GM10847 (cell line): Measurements from ENCODE around the gene CLCN6.

Experiments
- POLR2A ChIP-seq: IDR thresholded peaks from 2 replicates; pipeline ENCODE4 v1.6.1; 2011; ENCODE audit not compliant: insufficient read length; ENCODE audit errors: extremely low read depth

Gene CLCN6

GRCh38 chr1:11845641-11846335 lies 39.8 kb downstream of the CLCN6 start:
- no peak for TF ChIP-seq POLR2A

GRCh38 chr1:11847667-11848372 lies 41.8 kb downstream of the CLCN6 start, which contains the start of gene NPPA:
Gene NPPA, minus strand, starts transcription at chr1:11847783. Its CDS starts 99 bp downstream, at chr1:11847684.
- no peak for TF ChIP-seq POLR2A

- no peak for TF ChIP-seq POLR2A
Observed at GRCh38 chr1:11848373-11848700, 42.3 kb downstream of the CLCN6 start.

DNA sequence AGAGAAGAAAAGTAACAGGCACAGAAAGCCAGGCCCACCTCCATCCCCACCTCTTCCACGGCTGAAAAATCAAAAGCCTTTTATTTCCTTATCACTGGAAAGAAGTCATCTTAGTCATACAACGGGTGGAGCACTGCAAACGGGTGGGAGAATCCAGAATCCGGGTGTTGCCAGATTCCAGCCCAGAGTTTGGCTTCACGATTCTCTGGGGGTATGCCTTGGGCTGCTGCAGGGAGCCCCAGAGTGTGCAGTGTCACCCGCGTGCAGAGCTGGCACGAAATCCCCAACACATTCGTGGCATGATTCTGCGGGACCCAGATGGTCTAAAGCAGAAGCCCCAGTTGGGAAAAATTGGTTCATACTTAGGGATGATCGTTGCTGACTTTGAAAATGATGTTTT lies 44.2 kb downstream of the CLCN6 start:
- TF ChIP-seq POLR2A = no peak

GRCh38 chr1:11851180-11851579 lies 45.2 kb downstream of the CLCN6 start:
- no peak for TF ChIP-seq POLR2A

DNA sequence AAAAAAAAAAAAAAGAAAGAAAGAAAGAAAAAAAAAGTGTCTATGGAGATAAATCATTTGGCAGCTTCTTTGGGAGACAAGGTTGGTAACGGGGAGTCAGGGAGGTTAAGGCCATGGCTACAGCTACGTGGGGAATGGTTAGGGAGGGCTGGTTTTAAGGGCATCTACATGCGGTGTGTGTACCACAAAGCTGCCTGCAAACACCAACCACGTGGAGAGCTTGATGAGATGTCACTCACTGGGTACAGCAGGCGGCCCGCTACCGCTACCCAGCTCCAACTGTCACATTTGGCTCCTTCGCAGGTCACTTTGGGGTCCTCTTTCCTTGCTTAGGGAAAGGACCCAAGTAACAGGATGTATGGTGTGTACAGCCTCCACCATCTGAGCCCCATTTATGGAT lies 48.5 kb downstream of the CLCN6 start:
- TF ChIP-seq POLR2A = no peak

GRCh38 chr1:11855430-11855829 lies 49.4 kb downstream of the CLCN6 start:
- no peak for TF ChIP-seq POLR2A

- TF ChIP-seq POLR2A = no peak
Observed at GRCh38 chr1:11856698-11857097, 50.7 kb downstream of the CLCN6 start.

DNA sequence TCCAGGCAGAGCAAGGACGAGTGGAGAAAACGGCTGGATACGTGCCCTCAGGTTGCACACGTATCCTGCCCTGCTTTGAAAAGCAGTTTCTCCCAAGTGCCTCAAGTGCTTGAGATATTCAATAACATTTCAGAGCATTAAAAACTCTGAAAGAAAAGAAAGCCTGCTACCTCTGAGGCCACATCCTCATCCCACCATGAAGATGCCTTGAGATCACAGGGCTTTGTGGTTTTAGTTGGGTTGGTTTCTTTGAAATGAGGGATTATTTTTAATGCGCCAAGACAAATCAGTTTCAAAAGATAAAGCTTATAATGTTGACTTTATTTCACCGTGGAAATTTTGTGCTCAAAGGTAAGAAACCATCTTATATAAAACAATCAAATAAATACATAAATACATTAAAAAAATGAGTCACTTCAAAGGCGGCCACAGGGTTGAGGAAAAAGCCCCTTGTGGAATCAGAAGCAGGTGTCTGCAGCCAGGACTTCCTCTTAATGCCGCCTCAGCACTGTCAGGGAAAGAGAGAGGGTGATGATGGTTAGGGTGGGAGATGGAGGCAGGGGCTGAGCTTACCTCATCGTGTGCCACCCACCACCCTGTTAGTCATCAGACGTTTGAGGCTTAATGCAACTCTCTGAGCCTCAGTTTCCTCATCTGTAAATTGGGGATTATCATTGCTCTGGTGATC lies 51.3 kb downstream of the CLCN6 start:
- no peak for TF ChIP-seq POLR2A

GRCh38 chr1:11858158-11858557 lies 52.2 kb downstream of the CLCN6 start:
- TF ChIP-seq POLR2A = no peak

GRCh38 chr1:11858613-11858967 lies 52.6 kb downstream of the CLCN6 start, which contains the start of gene NPPB:
Gene NPPB, minus strand, starts transcription at chr1:11858945. Its CDS starts 112 bp downstream, at chr1:11858833.
- TF ChIP-seq POLR2A = no peak

- no peak for TF ChIP-seq POLR2A
Observed at GRCh38 chr1:11858968-11859871, 53.2 kb downstream of the CLCN6 start.

DNA sequence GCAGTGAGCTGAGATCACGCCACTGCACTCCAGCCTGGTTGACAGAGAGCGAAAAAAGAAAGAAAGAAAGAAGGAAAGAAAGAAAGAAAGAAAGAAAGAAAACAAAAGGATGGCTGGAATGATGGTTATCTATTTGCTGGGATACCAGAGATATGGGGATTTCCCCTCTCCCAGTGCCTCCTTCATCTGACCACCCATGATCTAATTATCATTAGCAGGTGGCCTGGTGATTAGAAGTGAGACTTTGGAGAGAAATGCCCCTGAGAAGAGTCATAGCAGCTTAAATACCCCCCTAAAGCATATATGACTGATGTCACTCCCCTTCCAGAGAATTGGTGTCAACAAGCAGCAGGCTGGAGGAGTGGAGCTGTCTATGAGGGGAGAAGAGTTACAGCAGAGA lies 54.1 kb downstream of the CLCN6 start:
- no peak for TF ChIP-seq POLR2A

DNA sequence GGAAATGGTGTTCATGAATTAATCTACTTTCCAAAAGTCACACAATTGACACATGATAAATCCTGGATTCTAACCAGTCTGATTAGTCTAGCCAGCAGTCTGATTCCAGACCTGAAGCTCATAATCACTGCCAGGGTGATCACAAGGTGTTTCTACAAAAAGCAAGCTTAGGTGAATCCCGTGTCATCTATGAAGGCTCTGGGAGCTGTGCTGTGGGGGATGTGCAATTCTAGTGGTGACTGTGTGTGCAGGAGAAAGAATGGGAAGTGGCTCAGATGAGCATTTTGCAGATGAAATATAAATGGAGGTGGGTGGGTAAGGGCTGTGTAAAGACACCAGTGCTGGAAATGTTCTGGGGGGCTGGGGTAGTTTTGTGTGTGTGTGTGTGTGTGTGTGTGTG lies 54.6 kb downstream of the CLCN6 start:
- TF ChIP-seq POLR2A = no peak

GRCh38 chr1:11862890-11863289 lies 56.9 kb downstream of the CLCN6 start:
- no peak for TF ChIP-seq POLR2A

DNA sequence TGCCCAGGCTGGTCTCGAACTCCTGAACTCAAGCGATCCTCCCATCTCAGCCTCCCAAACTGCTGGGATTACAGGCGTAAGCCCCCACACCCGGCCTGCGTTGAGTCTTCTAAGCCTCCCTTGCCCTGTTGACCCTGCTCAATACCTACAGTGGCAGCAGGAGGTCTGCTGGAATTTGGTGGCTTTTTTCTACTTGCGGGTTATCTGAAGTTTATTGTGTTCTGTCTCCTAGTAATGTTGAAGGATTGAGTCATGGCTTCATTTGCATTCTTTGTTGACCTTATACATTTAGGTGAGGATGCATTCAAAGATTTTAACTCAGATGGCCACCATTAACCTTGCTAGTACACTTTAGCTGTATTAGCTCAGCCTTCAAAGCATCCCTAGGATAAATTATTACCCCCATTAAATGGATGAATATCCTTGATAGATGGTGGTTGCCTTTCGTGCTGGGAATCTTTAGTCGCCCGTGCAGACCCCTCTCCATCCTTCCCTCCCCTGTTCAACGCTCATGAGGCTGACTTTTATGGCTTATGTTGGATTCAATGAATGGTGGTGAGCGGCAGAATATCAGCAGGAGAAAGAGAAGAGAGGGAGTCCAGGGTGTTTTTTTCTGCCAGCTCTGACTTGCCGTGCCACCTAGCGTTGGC lies 62.5 kb downstream of the CLCN6 start:
- TF ChIP-seq POLR2A = no peak
